HG03342 (cell line): ENCODE results near the gene PRRG2.

Source experiments
- ATAC-seq: cut with Tn5 transposase; IDR thresholded peaks from one replicate; pipeline ENCODE4 v1.9.1; 2021; ENCODE audit warnings: mild to moderate bottlenecking, moderate library complexity; ENCODE audit not compliant: unreplicated experiment

PRRG2 gene

GRCh38 chr19:49581007-49581508 lies at the start of gene PRRG2:
Gene PRRG2 (plus strand): TSS chr19:49581316. CDS start chr19:49583220, 1,904 bp downstream.
- no peak for ATAC-seq

GRCh38 chr19:49533551-49534488 lies 47.3 kb upstream of the PRRG2 start:
- peak; percentile 76 for ATAC-seq

GRCh38 chr19:49534632-49535385 lies 46.3 kb upstream of the PRRG2 start:
- no peak for ATAC-seq

- no peak for ATAC-seq
Observed at GRCh38 chr19:49536921-49537462, 44.1 kb upstream of the PRRG2 start.

- ATAC-seq: no peak
Observed at GRCh38 chr19:49538643-49539042, 42.5 kb upstream of the PRRG2 start.

- ATAC-seq: no peak
Observed at GRCh38 chr19:49539192-49539952, 41.7 kb upstream of the PRRG2 start.

- no peak for ATAC-seq
Observed at GRCh38 chr19:49541914-49542313, 39.2 kb upstream of the PRRG2 start.

GRCh38 chr19:49542446-49542845 lies 38.7 kb upstream of the PRRG2 start:
- no peak for ATAC-seq

GRCh38 chr19:49543032-49543431 lies 38.1 kb upstream of the PRRG2 start:
- ATAC-seq: no peak

GRCh38 chr19:49544154-49544553 lies 37.0 kb upstream of the PRRG2 start:
- no peak for ATAC-seq

GRCh38 chr19:49546825-49547565 lies 34.1 kb upstream of the PRRG2 start:
- ATAC-seq: no peak

- ATAC-seq: no peak
Observed at GRCh38 chr19:49549045-49549444, 32.1 kb upstream of the PRRG2 start.

GRCh38 chr19:49551531-49551930 lies 29.6 kb upstream of the PRRG2 start:
- no peak for ATAC-seq

- ATAC-seq: no peak
Observed at GRCh38 chr19:49552749-49553148, 28.4 kb upstream of the PRRG2 start.

GRCh38 chr19:49553451-49554271 lies 27.5 kb upstream of the PRRG2 start:
- no peak for ATAC-seq

- ATAC-seq: no peak
Observed at GRCh38 chr19:49554701-49555181, 26.4 kb upstream of the PRRG2 start.

GRCh38 chr19:49555600-49556411 lies 25.3 kb upstream of the PRRG2 start:
- no peak for ATAC-seq
